Activated T-cell treated with anti-CD3 and anti-CD28 coated beads, Interleukin-2, amount 50 U/mL, for 24 hours (primary cell): ENCODE measurements around the gene RAE1.
A peak's percentile ranks its signal among the peaks of the same experiment; 100 is the strongest.
"Not testable (repeated sequence)": the region's sequence is repeated elsewhere in the genome, so short reads cannot be mapped to it uniquely, and the experiment has no call there.

Source experiments
- DNase-seq: peaks from one replicate; pipeline ENCODE4 v3.0.0-alpha.2; 2020
- H3K27ac Mint-ChIP-seq: 2 replicates; pipeline ENCODE4 v1.8.0; 2020; ENCODE audit warnings: mild to moderate bottlenecking, mixed read lengths
- H3K27me3 Mint-ChIP-seq: 2 replicates; pipeline ENCODE4 v1.8.0; 2020; ENCODE audit warnings: mixed read lengths
- H3K36me3 Mint-ChIP-seq: 2 replicates; pipeline ENCODE4 v1.8.0; 2020; ENCODE audit warnings: low read depth, mixed read lengths
- H3K4me1 Mint-ChIP-seq: 2 replicates; pipeline ENCODE4 v1.8.0; 2020; ENCODE audit warnings: low read depth, mixed read lengths
- H3K4me3 Mint-ChIP-seq: 2 replicates; pipeline ENCODE4 v1.8.0; 2020; ENCODE audit warnings: mild to moderate bottlenecking, moderate library complexity, mixed read lengths
- H3K9me3 Mint-ChIP-seq: 2 replicates; pipeline ENCODE4 v1.8.0; 2020; ENCODE audit warnings: mixed read lengths

Gene RAE1

GRCh38 chr20:57346477-57346876 lies 4.6 kb upstream of the RAE1 start:
- Mint-ChIP-seq H3K4me3 (no peak overlapping the region), H3K27ac (no peak overlapping the region), H3K4me1 (peaks cover 8% of the 10 kb centered on the region), H3K36me3 (peaks cover 4% of the 10 kb centered on the region), H3K9me3 (no peaks in the 10 kb centered on the region), H3K27me3 (peaks cover 9% of the 10 kb centered on the region)
- DNase-seq: peak; percentile 74

GRCh38 chr20:57347393-57347792 lies 3.7 kb upstream of the RAE1 start:
- H3K27ac Mint-ChIP-seq: no peak overlapping the region
- H3K36me3 Mint-ChIP-seq: peaks cover 13% of the 10 kb centered on the region
- no peaks in the 10 kb centered on the region for H3K9me3 Mint-ChIP-seq
- no peak for DNase-seq
- H3K27me3 Mint-ChIP-seq: peaks cover 9% of the 10 kb centered on the region
- H3K4me3 Mint-ChIP-seq: no peak overlapping the region
- H3K4me1 Mint-ChIP-seq: peaks cover 15% of the 10 kb centered on the region

GRCh38 chr20:57348200-57348921 lies 2.7 kb upstream of the RAE1 start:
- not testable (repeated sequence) for H3K27me3 Mint-ChIP-seq, H3K4me3 Mint-ChIP-seq, H3K27ac Mint-ChIP-seq, DNase-seq, H3K9me3 Mint-ChIP-seq
- Mint-ChIP-seq H3K4me1 (peaks cover 24% of the 10 kb centered on the region), H3K36me3 (peaks cover 21% of the 10 kb centered on the region)

- peaks cover 30% of the 10 kb centered on the region for H3K4me1 Mint-ChIP-seq
- H3K9me3 Mint-ChIP-seq, DNase-seq, H3K27me3 Mint-ChIP-seq: not testable (repeated sequence)
- peak overlapping the region; percentile 6 for H3K4me3 Mint-ChIP-seq
- H3K36me3 Mint-ChIP-seq: peaks cover 28% of the 10 kb centered on the region
- H3K27ac Mint-ChIP-seq: peak overlapping the region; percentile 49
These were observed 2.0 kb upstream of the RAE1 start for GRCh38 chr20:57348922-57349574.

GRCh38 chr20:57350081-57350710 lies 859 bp upstream of the RAE1 start:
- peaks cover 2% of the 10 kb centered on the region for H3K27me3 Mint-ChIP-seq
- DNase-seq: no peak
- H3K4me1 Mint-ChIP-seq: peaks cover 36% of the 10 kb centered on the region
- H3K27ac Mint-ChIP-seq: peak overlapping the region; percentile 78
- H3K4me3 Mint-ChIP-seq: peak overlapping the region; percentile 67
- no peaks in the 10 kb centered on the region for H3K9me3 Mint-ChIP-seq
- peaks cover 39% of the 10 kb centered on the region for H3K36me3 Mint-ChIP-seq

- H3K27me3 Mint-ChIP-seq, H3K9me3 Mint-ChIP-seq, DNase-seq: not testable (repeated sequence)
- Mint-ChIP-seq H3K36me3 (peaks cover 39% of the 10 kb centered on the region), H3K4me3 (peak overlapping the region; percentile 93), H3K27ac (peak overlapping the region; percentile 94), H3K4me1 (peaks cover 36% of the 10 kb centered on the region)
These were observed 371 bp upstream of the RAE1 start for GRCh38 chr20:57350726-57351041.

GRCh38 chr20:57352305-57352704 lies 1.2 kb downstream of the RAE1 start:
- no peak for DNase-seq
- Mint-ChIP-seq H3K36me3 (peaks cover 39% of the 10 kb centered on the region), H3K4me1 (peaks cover 38% of the 10 kb centered on the region), H3K27ac (peak overlapping the region; percentile 94), H3K27me3 (no peaks in the 10 kb centered on the region), H3K4me3 (peak overlapping the region; percentile 93), H3K9me3 (no peaks in the 10 kb centered on the region)

GRCh38 chr20:57353351-57353750 lies 2.3 kb downstream of the RAE1 start:
- peak overlapping the region; percentile 93 for H3K4me3 Mint-ChIP-seq
- no peak overlapping the region for H3K27ac Mint-ChIP-seq
- no peaks in the 10 kb centered on the region for H3K27me3 Mint-ChIP-seq
- peaks cover 39% of the 10 kb centered on the region for H3K36me3 Mint-ChIP-seq
- DNase-seq: no peak
- H3K9me3 Mint-ChIP-seq: no peaks in the 10 kb centered on the region
- peaks cover 38% of the 10 kb centered on the region for H3K4me1 Mint-ChIP-seq

GRCh38 chr20:57361517-57361916 lies 10.5 kb downstream of the RAE1 start:
- no peak overlapping the region for H3K27ac Mint-ChIP-seq
- peaks cover 6% of the 10 kb centered on the region for H3K4me1 Mint-ChIP-seq
- peaks cover 33% of the 10 kb centered on the region for H3K36me3 Mint-ChIP-seq
- no peak overlapping the region for H3K4me3 Mint-ChIP-seq
- DNase-seq: no peak
- no peaks in the 10 kb centered on the region for H3K27me3 Mint-ChIP-seq
- no peaks in the 10 kb centered on the region for H3K9me3 Mint-ChIP-seq

GRCh38 chr20:57364451-57364850 lies 13.4 kb downstream of the RAE1 start:
- Mint-ChIP-seq H3K9me3 (no peaks in the 10 kb centered on the region), H3K4me1 (peaks cover 6% of the 10 kb centered on the region), H3K36me3 (peaks cover 62% of the 10 kb centered on the region), H3K4me3 (no peak overlapping the region), H3K27me3 (no peaks in the 10 kb centered on the region), H3K27ac (peak overlapping the region; percentile 33)
- no peak for DNase-seq

GRCh38 chr20:57369596-57369995 lies 18.5 kb downstream of the RAE1 start:
- Mint-ChIP-seq H3K27me3 (no peaks in the 10 kb centered on the region), H3K36me3 (peaks cover 97% of the 10 kb centered on the region), H3K4me3 (no peak overlapping the region), H3K4me1 (peaks cover 14% of the 10 kb centered on the region), H3K27ac (no peak overlapping the region), H3K9me3 (no peaks in the 10 kb centered on the region)
- DNase-seq: no peak

- Mint-ChIP-seq H3K36me3 (peaks cover 100% of the 10 kb centered on the region), H3K27ac (no peak overlapping the region)
These were observed 19.3 kb downstream of the RAE1 start for GRCh38 chr20:57370316-57370715.

GRCh38 chr20:57371363-57371762 lies 20.3 kb downstream of the RAE1 start:
- Mint-ChIP-seq H3K4me3 (no peak overlapping the region), H3K36me3 (peaks cover 100% of the 10 kb centered on the region), H3K9me3 (no peaks in the 10 kb centered on the region), H3K27me3 (no peaks in the 10 kb centered on the region), H3K4me1 (peaks cover 15% of the 10 kb centered on the region), H3K27ac (no peak overlapping the region)
- DNase-seq: no peak

More at GRCh38 chr20:57370316-57370715, 19.3 kb downstream of the RAE1 start:
- no peak for DNase-seq
- Mint-ChIP-seq H3K27me3 (no peaks in the 10 kb centered on the region), H3K9me3 (no peaks in the 10 kb centered on the region), H3K4me3 (no peak overlapping the region), H3K4me1 (peaks cover 15% of the 10 kb centered on the region)

GRCh38 chr20:57372157-57372556 lies 21.1 kb downstream of the RAE1 start:
- Mint-ChIP-seq H3K36me3 (peaks cover 100% of the 10 kb centered on the region), H3K4me3 (no peak overlapping the region), H3K4me1 (peaks cover 16% of the 10 kb centered on the region), H3K9me3 (no peaks in the 10 kb centered on the region), H3K27ac (peak overlapping the region; percentile 12), H3K27me3 (no peaks in the 10 kb centered on the region)
- DNase-seq: no peak
